Mucosa of descending colon (tissue), 3 donors: ENCODE measurements around the gene NAP1L1. TPM values are rescaled to one million over a fixed set of nuclear protein-coding genes. Genes with fewer than 3 reads are reported as not detected.

Experiments
- ATAC-seq: fragments of 200-7000 bp; cut with Tn5 transposase; one replicate; pipeline ENCODE4 v1.9.1; 2020; ENCODE audit warnings: mild to moderate bottlenecking, moderate library complexity
- DNase-seq, 3 donors: peaks; one replicate each; pipeline ENCODE4 v3.0.0-alpha.2; 2020
- H3K36me3 ChIP-seq: fragments of 200-600 bp; one replicate; pipeline ENCODE4 v1.8.0; 2021; ENCODE audit warnings: low read depth, mild to moderate bottlenecking
- H3K4me1 ChIP-seq: fragments of 200-600 bp; one replicate; pipeline ENCODE4 v1.8.0; 2021; ENCODE audit warnings: low read depth, mild to moderate bottlenecking
- H3K4me3 ChIP-seq: fragments of 200-600 bp; one replicate; pipeline ENCODE4 v1.8.0; 2021; ENCODE audit warnings: mild to moderate bottlenecking
- H3K9me3 ChIP-seq: fragments of 200-600 bp; one replicate; pipeline ENCODE4 v1.8.0; 2021; ENCODE audit warnings: mild to moderate bottlenecking
- intact Hi-C, 2 donors: fragments of 100-400 bp; cut with DNase I in 1 of 2; cut with micrococcal nuclease in 1 of 2; formaldehyde crosslinking; loops; one replicate each; pipeline versions ENCODE4 v1.11.0 to v1.11.1; 2022; cut with DNase I, micrococcal nuclease
- total RNA-seq, 3 donors: library from RNA; stranded (reverse); fragmentation: NEBNext Ultra II Directional in 2 of 3; extraction: Animal tissue kit (Norgen Biotek cat#: 25700) in 2 of 3; gene quantifications; one replicate each; pipeline versions ENCODE4 v1.2.1 to v1.2.4, GENCODE V29; 2021 to 2023
- TF ChIP-seq, protein P1 (sequence below): fragments of 200-600 bp; IDR thresholded peaks from one replicate; pipeline ENCODE4 v1.8.0; 2022; ENCODE audit warnings: antibody characterized with exemption, mild to moderate bottlenecking
- donor health status: DM: no; HTN: no; CAD: no; lungs with moderate emphysema.
- donor health status: DM: no; HTN: no; CAD: no.
- donor health status: DM: no; HTN: yes; CAD: no.

The NAP1L1 gene
- total RNA-seq, 3 donors from 2014 or later: 81.4 to 310 (median 142) TPM

DNA sequence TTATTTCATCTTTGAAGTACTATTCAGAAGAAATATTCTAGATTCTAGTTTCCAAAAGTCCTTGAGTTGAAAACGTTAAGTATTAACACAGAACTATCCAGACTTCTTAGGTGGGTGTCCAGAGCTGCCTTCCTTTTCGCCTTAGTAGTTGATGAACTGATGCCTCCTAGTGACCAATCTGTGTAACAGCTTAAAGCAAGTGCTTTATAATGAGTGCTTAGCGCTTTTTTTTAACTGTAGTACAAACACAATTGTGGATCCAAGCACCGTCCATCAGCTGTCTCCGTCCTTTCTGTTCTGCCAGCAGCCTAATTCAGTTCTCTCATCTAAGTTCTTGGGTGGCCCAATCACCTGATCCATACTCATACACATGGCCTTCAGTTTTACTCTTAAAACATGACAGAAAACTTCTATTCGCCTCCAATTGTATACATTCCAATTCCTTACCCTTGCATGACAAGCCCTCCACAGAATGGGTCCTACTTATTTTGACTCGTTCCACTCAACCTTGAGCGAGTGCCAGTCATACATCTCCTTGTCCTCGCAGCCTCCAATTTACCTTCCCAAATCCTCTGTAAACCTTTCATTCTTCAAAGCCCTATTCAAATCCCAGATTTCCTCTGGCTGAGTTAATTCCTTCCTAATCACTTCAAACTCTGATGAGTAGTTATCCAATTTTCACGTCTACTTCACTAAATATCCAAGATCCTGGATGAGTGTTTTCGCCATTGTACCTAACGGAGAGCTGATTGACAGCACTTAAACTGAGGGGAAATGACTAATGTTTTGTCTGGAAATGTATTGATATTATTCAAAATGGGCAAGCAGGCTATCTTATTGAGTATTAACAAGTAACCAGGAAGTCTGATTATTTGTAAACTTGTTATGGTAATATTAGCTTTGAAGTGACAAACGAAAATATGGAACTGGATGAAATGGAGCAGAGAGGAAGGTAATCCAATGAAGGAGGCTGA lies 47.1 kb downstream of the NAP1L1 start:
- no peaks in the 10 kb centered on the region for H3K36me3 ChIP-seq
- DNase-seq: peak in 1 of 3 donors; percentile 48
- H3K4me1 ChIP-seq: peaks cover 6% of the 10 kb centered on the region
- H3K4me3 ChIP-seq: no peak overlapping the region
- intact Hi-C loops: loop anchor here (5.0 to 10.0 kb wide), 2 partner anchors 510 to 513 kb away; no protein-coding TSS in a partner anchor
- H3K9me3 ChIP-seq: no peaks in the 10 kb centered on the region
- TF ChIP-seq, protein P1, sequence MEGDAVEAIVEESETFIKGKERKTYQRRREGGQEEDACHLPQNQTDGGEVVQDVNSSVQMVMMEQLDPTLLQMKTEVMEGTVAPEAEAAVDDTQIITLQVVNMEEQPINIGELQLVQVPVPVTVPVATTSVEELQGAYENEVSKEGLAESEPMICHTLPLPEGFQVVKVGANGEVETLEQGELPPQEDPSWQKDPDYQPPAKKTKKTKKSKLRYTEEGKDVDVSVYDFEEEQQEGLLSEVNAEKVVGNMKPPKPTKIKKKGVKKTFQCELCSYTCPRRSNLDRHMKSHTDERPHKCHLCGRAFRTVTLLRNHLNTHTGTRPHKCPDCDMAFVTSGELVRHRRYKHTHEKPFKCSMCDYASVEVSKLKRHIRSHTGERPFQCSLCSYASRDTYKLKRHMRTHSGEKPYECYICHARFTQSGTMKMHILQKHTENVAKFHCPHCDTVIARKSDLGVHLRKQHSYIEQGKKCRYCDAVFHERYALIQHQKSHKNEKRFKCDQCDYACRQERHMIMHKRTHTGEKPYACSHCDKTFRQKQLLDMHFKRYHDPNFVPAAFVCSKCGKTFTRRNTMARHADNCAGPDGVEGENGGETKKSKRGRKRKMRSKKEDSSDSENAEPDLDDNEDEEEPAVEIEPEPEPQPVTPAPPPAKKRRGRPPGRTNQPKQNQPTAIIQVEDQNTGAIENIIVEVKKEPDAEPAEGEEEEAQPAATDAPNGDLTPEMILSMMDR: peak; percentile 59
- peak; percentile 80 for ATAC-seq

DNA sequence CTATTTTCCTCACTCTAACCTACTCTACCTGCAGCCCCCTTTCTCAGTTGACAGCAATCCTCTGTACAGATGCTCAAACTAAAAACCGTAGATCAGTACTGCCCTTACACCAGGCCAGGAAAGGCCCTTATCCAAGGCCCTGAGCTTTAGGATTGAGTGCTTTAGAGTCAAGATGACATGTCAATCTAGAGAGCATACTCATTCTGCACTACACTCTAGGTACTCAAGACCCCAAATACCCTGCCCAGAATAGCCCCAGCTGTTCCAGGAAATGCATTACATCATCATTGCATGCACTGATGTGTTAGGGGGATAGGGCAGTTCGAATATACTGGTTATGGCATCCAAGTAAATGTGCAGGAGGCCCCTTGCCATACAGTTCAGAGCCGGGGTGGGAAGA lies 49.4 kb downstream of the NAP1L1 start:
- H3K9me3 ChIP-seq: no peaks in the 10 kb centered on the region
- TF ChIP-seq, protein P1: no peak

GRCh38 chr12:76033081-76034011 lies 51.1 kb downstream of the NAP1L1 start:
- Histone ChIP-seq H3K4me3 (no peak overlapping the region), H3K9me3 (no peaks in the 10 kb centered on the region), H3K36me3 (no peaks in the 10 kb centered on the region), H3K4me1 (peaks cover 9% of the 10 kb centered on the region)
- intact Hi-C loops: loop anchor here in 1 of 2 donors (10.0 kb wide), 1 partner anchor 509 kb away; no protein-coding TSS in a partner anchor
- DNase-seq (no peak), ATAC-seq (no peak)
- TF ChIP-seq, protein P1: no peak

More for the DNA sequence above, 49.4 kb downstream of the NAP1L1 start:
- intact Hi-C loops: loop anchor here (5.0 to 10.0 kb wide), 2 partner anchors 508 to 510 kb away; no protein-coding TSS in a partner anchor
- peaks cover 9% of the 10 kb centered on the region for H3K4me1 ChIP-seq
- no peak overlapping the region for H3K4me3 ChIP-seq
- ATAC-seq (no peak), DNase-seq (no peak)
- H3K36me3 ChIP-seq: no peaks in the 10 kb centered on the region

- peak overlapping the region; percentile 47 for H3K4me3 ChIP-seq
- peak; percentile 31 to 69 (median 49) for DNase-seq
- ATAC-seq: peak; percentile 46
- intact Hi-C loops: loop anchor here in 1 of 2 donors (10.0 kb wide), 1 partner anchor 508 kb away; no protein-coding TSS in a partner anchor
- no peaks in the 10 kb centered on the region for H3K9me3 ChIP-seq
- TF ChIP-seq, protein P1: no peak
- H3K4me1 ChIP-seq: peaks cover 8% of the 10 kb centered on the region
- no peaks in the 10 kb centered on the region for H3K36me3 ChIP-seq
Measured at GRCh38 chr12:76032043-76032981, 52.2 kb downstream of the NAP1L1 start.
